HepG2 (cell line): ENCODE results near the gene SLC22A23. TPM values are rescaled to one million over a fixed set of nuclear protein-coding genes. Genes with fewer than 3 reads are reported as not detected.

Experiments
- KDM1A ChIP-seq: IDR thresholded peaks from 2 replicates; pipeline ENCODE4 v1.6.1; 2016; ENCODE audit warnings: missing compliant biosample characterization
- KLF13 ChIP-seq: sonication (generic); formaldehyde crosslinking; IDR thresholded peaks from 2 replicates; pipeline ENCODE4 v1.4.0; 2020; ENCODE audit warnings: mild to moderate bottlenecking, missing genetic modification reagents
- MAF1 ChIP-seq: sonication (generic); formaldehyde crosslinking; IDR thresholded peaks from 2 replicates; pipeline ENCODE4 v1.5.0; 2020; ENCODE audit warnings: missing genetic modification reagents, borderline replicate concordance
- NR2C2 ChIP-seq: sonication (generic); formaldehyde crosslinking; IDR thresholded peaks from 2 replicates; pipeline ENCODE4 v1.4.0; 2020; ENCODE audit warnings: missing genetic modification reagents, mild to moderate bottlenecking, moderate library complexity, borderline replicate concordance
- TBL1XR1 ChIP-seq: fragments of 150-350 bp; IDR thresholded peaks from 2 replicates; pipeline ENCODE4 v1.6.1; 2014; ENCODE audit warnings: borderline replicate concordance, low read length; ENCODE audit not compliant: partially characterized antibody
- ZFP82 ChIP-seq: sonication (generic); formaldehyde crosslinking; IDR thresholded peaks from 2 replicates; pipeline ENCODE4 v1.5.1; 2020; ENCODE audit warnings: mild to moderate bottlenecking, missing genetic modification reagents, borderline replicate concordance
- ZNF251 ChIP-seq: sonication (generic); formaldehyde crosslinking; IDR thresholded peaks from 2 replicates; pipeline ENCODE4 v1.9.0; 2021; ENCODE audit warnings: mild to moderate bottlenecking, missing genetic modification reagents
- ZNF383 ChIP-seq: sonication (generic); formaldehyde crosslinking; IDR thresholded peaks from 2 replicates; pipeline ENCODE4 v1.4.0; 2020; ENCODE audit warnings: missing genetic modification reagents, mild to moderate bottlenecking, borderline replicate concordance
- ZNF564 ChIP-seq: sonication (generic); formaldehyde crosslinking; IDR thresholded peaks from 2 replicates; pipeline ENCODE4 v1.8.1; 2023; ENCODE audit warnings: mild to moderate bottlenecking, missing genetic modification reagents
- ZNF616 ChIP-seq: sonication (generic); formaldehyde crosslinking; IDR thresholded peaks from 2 replicates; pipeline ENCODE4 v1.5.0; 2020; ENCODE audit warnings: low read depth, mild to moderate bottlenecking, missing genetic modification reagents
- ZNF766 ChIP-seq: sonication (generic); formaldehyde crosslinking; IDR thresholded peaks from 2 replicates; pipeline ENCODE4 v1.5.0; 2020; ENCODE audit warnings: missing genetic modification reagents, borderline replicate concordance
- ZNF772 ChIP-seq: sonication (generic); formaldehyde crosslinking; IDR thresholded peaks from 2 replicates; pipeline ENCODE4 v1.5.0; 2020; ENCODE audit warnings: mild to moderate bottlenecking, missing genetic modification reagents
- polyA plus RNA-seq, 8 experiments: library from polyadenylated mRNA; depleted of rRNA in 3 of 8; stranded (reverse) in 7 of 8; unstranded in 1 of 8; fragments of >200 nt; fragmentation: Illumina TruSeq in 4 of 8; extraction: Trizol in 4 of 8; gene quantifications; 2 replicates each; pipeline versions ENCODE4 v1.2.1 to v1.2.3, GENCODE V29; 2011 to 2016; ENCODE audit warnings: low read depth in 4 of 8, missing spikeins in 1 of 8, mixed read lengths in 1 of 8; ENCODE audit not compliant: insufficient read depth in 1 of 8
- total RNA-seq, 5 experiments: library from RNA; depleted of rRNA; stranded (reverse); fragments of >200 nt; fragmentation: Illumina TruSeq; extraction: Trizol; gene quantifications; 2 replicates each; pipeline ENCODE4 v1.2.3, GENCODE V29; 2016; ENCODE audit warnings: low read depth in 1 of 5
- TF ChIP-seq, protein P1 (sequence below): sonication (generic); formaldehyde crosslinking; IDR thresholded peaks from 2 replicates; pipeline ENCODE4 v1.4.0; 2020; ENCODE audit warnings: missing genetic modification reagents, mild to moderate bottlenecking, borderline replicate concordance
- TF ChIP-seq, protein P2 (sequence below): sonication (generic); formaldehyde crosslinking; IDR thresholded peaks from 2 replicates; pipeline ENCODE4 v1.5.1; 2020; ENCODE audit warnings: mild to moderate bottlenecking, missing genetic modification reagents, moderate library complexity
- TF ChIP-seq, protein P3 (sequence below): sonication (generic); formaldehyde crosslinking; IDR thresholded peaks from 2 replicates; pipeline ENCODE4 v1.9.0; 2021; ENCODE audit warnings: mild to moderate bottlenecking, missing genetic modification reagents
- TF ChIP-seq, protein P4 (sequence below): sonication (generic); formaldehyde crosslinking; IDR thresholded peaks from 2 replicates; pipeline ENCODE4 v1.5.0; 2020; ENCODE audit warnings: missing genetic modification reagents
- TF ChIP-seq, protein P5 (sequence below): sonication (generic); formaldehyde crosslinking; IDR thresholded peaks from 2 replicates; pipeline ENCODE4 v1.5.0; 2020; ENCODE audit warnings: mild to moderate bottlenecking, missing genetic modification reagents
- TF ChIP-seq, protein P6 (sequence below): sonication (generic); formaldehyde crosslinking; IDR thresholded peaks from 2 replicates; pipeline ENCODE4 v1.4.0; 2020; ENCODE audit warnings: missing genetic modification reagents

Gene SLC22A23
- total and polyA plus RNA-seq, 2 of the 13 experiments (the other 11 are each of a cell fraction or from before 2014, with no cell fraction given) = 11.8 to 17.5 TPM

DNA sequence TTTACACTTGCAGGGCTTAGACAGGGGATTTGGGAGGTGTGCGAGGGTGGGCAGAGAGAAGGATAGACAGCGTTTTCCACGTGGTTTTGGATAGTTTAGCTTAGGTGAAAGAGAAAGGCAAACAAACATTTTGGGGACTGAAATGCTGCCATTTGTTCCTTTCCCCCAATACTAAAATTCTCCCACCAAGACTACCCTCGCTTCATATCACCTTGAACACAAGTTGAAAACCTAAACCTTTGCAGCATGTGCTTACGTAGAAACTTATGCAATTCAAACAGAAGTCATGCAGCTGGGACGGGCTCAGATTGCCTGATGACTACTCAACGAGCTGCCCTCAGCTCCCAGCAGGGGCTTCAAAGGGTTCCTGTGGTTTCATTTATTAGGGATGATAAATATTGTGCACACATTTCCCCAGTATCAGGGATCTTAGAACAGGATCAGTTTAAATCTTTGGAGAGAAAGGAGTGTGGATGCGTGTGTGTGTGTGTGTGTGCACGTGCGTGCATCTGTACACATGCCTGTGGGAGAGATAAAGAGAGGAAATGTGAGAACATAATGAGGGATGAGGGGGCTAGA is 77.3 kb downstream of the SLC22A23 start (continued):
- TF ChIP-seq, protein P1, sequence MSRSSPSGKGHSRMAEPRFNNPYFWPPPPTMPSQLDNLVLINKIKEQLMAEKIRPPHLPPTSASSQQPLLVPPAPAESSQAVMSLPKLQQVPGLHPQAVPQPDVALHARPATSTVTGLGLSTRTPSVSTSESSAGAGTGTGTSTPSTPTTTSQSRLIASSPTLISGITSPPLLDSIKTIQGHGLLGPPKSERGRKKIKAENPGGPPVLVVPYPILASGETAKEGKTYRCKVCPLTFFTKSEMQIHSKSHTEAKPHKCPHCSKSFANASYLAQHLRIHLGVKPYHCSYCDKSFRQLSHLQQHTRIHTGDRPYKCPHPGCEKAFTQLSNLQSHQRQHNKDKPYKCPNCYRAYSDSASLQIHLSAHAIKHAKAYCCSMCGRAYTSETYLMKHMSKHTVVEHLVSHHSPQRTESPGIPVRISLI (CRISPR knock-in tag) = no peak
- TF ChIP-seq KDM1A (no peak), ZNF772 (CRISPR knock-in tag) (no peak), TBL1XR1 (no peak), NR2C2 (CRISPR knock-in tag) (no peak; the same call in 1 of the 2 replicates), ZFP82 (CRISPR knock-in tag) (no peak), MAF1 (no peak), ZNF383 (CRISPR knock-in tag) (no peak), ZNF564 (no peak), KLF13 (CRISPR knock-in tag) (no peak), ZNF616 (no peak), ZNF766 (CRISPR knock-in tag) (no peak), ZNF251 (CRISPR knock-in tag) (no peak)
- TF ChIP-seq, protein P2, sequence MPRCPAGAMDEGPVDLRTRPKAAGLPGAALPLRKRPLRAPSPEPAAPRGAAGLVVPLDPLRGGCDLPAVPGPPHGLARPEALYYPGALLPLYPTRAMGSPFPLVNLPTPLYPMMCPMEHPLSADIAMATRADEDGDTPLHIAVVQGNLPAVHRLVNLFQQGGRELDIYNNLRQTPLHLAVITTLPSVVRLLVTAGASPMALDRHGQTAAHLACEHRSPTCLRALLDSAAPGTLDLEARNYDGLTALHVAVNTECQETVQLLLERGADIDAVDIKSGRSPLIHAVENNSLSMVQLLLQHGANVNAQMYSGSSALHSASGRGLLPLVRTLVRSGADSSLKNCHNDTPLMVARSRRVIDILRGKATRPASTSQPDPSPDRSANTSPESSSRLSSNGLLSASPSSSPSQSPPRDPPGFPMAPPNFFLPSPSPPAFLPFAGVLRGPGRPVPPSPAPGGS = no peak
- TF ChIP-seq, protein P3, sequence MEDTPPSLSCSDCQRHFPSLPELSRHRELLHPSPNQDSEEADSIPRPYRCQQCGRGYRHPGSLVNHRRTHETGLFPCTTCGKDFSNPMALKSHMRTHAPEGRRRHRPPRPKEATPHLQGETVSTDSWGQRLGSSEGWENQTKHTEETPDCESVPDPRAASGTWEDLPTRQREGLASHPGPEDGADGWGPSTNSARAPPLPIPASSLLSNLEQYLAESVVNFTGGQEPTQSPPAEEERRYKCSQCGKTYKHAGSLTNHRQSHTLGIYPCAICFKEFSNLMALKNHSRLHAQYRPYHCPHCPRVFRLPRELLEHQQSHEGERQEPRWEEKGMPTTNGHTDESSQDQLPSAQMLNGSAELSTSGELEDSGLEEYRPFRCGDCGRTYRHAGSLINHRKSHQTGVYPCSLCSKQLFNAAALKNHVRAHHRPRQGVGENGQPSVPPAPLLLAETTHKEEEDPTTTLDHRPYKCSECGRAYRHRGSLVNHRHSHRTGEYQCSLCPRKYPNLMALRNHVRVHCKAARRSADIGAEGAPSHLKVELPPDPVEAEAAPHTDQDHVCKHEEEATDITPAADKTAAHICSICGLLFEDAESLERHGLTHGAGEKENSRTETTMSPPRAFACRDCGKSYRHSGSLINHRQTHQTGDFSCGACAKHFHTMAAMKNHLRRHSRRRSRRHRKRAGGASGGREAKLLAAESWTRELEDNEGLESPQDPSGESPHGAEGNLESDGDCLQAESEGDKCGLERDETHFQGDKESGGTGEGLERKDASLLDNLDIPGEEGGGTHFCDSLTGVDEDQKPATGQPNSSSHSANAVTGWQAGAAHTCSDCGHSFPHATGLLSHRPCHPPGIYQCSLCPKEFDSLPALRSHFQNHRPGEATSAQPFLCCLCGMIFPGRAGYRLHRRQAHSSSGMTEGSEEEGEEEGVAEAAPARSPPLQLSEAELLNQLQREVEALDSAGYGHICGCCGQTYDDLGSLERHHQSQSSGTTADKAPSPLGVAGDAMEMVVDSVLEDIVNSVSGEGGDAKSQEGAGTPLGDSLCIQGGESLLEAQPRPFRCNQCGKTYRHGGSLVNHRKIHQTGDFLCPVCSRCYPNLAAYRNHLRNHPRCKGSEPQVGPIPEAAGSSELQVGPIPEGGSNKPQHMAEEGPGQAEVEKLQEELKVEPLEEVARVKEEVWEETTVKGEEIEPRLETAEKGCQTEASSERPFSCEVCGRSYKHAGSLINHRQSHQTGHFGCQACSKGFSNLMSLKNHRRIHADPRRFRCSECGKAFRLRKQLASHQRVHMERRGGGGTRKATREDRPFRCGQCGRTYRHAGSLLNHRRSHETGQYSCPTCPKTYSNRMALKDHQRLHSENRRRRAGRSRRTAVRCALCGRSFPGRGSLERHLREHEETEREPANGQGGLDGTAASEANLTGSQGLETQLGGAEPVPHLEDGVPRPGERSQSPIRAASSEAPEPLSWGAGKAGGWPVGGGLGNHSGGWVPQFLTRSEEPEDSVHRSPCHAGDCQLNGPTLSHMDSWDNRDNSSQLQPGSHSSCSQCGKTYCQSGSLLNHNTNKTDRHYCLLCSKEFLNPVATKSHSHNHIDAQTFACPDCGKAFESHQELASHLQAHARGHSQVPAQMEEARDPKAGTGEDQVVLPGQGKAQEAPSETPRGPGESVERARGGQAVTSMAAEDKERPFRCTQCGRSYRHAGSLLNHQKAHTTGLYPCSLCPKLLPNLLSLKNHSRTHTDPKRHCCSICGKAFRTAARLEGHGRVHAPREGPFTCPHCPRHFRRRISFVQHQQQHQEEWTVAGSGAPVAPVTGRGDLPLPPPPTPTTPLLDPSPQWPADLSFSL (CRISPR knock-in tag) = no peak
- TF ChIP-seq, protein P4, sequence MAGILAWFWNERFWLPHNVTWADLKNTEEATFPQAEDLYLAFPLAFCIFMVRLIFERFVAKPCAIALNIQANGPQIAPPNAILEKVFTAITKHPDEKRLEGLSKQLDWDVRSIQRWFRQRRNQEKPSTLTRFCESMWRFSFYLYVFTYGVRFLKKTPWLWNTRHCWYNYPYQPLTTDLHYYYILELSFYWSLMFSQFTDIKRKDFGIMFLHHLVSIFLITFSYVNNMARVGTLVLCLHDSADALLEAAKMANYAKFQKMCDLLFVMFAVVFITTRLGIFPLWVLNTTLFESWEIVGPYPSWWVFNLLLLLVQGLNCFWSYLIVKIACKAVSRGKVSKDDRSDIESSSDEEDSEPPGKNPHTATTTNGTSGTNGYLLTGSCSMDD (CRISPR knock-in tag) = no peak
- TF ChIP-seq, protein P5, sequence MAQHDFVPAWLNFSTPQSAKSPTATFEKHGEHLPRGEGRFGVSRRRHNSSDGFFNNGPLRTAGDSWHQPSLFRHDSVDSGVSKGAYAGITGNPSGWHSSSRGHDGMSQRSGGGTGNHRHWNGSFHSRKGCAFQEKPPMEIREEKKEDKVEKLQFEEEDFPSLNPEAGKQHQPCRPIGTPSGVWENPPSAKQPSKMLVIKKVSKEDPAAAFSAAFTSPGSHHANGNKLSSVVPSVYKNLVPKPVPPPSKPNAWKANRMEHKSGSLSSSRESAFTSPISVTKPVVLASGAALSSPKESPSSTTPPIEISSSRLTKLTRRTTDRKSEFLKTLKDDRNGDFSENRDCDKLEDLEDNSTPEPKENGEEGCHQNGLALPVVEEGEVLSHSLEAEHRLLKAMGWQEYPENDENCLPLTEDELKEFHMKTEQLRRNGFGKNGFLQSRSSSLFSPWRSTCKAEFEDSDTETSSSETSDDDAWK (CRISPR knock-in tag) = no peak
- TF ChIP-seq, protein P6, sequence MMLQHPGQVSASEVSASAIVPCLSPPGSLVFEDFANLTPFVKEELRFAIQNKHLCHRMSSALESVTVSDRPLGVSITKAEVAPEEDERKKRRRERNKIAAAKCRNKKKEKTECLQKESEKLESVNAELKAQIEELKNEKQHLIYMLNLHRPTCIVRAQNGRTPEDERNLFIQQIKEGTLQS (CRISPR knock-in tag) = no peak
